Measurements from ENCODE around the gene ATAT1. TPM values are rescaled to one million over a fixed set of nuclear protein-coding genes. Genes with fewer than 3 reads are reported as not detected.
A peak's percentile ranks its signal among the peaks of the same experiment; 100 is the strongest.

ATAT1 gene
- total and polyA plus RNA-seq, 10 donors: 2.4 to 9.7 (median 7.3) TPM

GRCh38 chr6:30687659-30688431 is 61.2 kb downstream of the ATAT1 start:
- H3K27me3 ChIP-seq (replicated peaks in 1 of 7): no peaks in the 10 kb centered on the region
- DNase-seq: peak; percentile 82
- 11 to 21% (median 19%) methylated on average over 21 to 22 of the region's 22 CpGs for WGBS, 5 donors
- H3K4me3 ChIP-seq: peak overlapping the region; percentile 90 to 99 (median 96)
- no peaks in the 10 kb centered on the region for H3K9me3 ChIP-seq
- H3K27ac ChIP-seq: peak overlapping the region; percentile 93 to 100 (median 98)
- H3K36me3 ChIP-seq: peaks cover 0 to 7% (median 0%) of the 10 kb centered on the region in 6 donors
- intact Hi-C loops (cut with DNase I; ENCODE audit: low total_unique reads): no loop called here
- TF ChIP-seq, protein P1, sequence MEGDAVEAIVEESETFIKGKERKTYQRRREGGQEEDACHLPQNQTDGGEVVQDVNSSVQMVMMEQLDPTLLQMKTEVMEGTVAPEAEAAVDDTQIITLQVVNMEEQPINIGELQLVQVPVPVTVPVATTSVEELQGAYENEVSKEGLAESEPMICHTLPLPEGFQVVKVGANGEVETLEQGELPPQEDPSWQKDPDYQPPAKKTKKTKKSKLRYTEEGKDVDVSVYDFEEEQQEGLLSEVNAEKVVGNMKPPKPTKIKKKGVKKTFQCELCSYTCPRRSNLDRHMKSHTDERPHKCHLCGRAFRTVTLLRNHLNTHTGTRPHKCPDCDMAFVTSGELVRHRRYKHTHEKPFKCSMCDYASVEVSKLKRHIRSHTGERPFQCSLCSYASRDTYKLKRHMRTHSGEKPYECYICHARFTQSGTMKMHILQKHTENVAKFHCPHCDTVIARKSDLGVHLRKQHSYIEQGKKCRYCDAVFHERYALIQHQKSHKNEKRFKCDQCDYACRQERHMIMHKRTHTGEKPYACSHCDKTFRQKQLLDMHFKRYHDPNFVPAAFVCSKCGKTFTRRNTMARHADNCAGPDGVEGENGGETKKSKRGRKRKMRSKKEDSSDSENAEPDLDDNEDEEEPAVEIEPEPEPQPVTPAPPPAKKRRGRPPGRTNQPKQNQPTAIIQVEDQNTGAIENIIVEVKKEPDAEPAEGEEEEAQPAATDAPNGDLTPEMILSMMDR (IDR thresholded peaks at IDR 0.05 in 8 of 11, conservative IDR thresholded peaks at IDR 0.05 in 3 of 11): peak in 2 of 11 experiments; percentile 5 to 20
- TF ChIP-seq POLR2A (IDR thresholded peaks at IDR 0.05): no peak
- H3K4me1 ChIP-seq: peaks cover 34 to 74% (median 50%) of the 10 kb centered on the region in 6 donors

- H3K27ac ChIP-seq: peak overlapping the region; percentile 93 to 100 (median 98)
- peaks cover 0 to 7% (median 0%) of the 10 kb centered on the region in 6 donors for H3K36me3 ChIP-seq
- no peaks in the 10 kb centered on the region for H3K9me3 ChIP-seq
- 45 to 74% (median 69%) methylated on average over 9 of the region's 9 CpGs for WGBS, 5 donors
- DNase-seq: peak; percentile 88
- TF ChIP-seq, protein P1 (IDR thresholded peaks at IDR 0.05 in 8 of 11, conservative IDR thresholded peaks at IDR 0.05 in 3 of 11): no peak
- peak in 1 of 3 donors; percentile 67 for TF ChIP-seq POLR2AphosphoS5 (IDR thresholded peaks at IDR 0.05)
- H3K4me1 ChIP-seq: peaks cover 34 to 66% (median 48%) of the 10 kb centered on the region in 6 donors
- intact Hi-C loops (cut with DNase I; ENCODE audit: low total_unique reads): no loop called here
- no peaks in the 10 kb centered on the region for H3K27me3 ChIP-seq (replicated peaks in 1 of 7)
- peak overlapping the region in 7 of 8 donors; percentile 90 to 99 (median 95) for H3K4me3 ChIP-seq
Observed at GRCh38 chr6:30688569-30688968, 61.9 kb downstream of the ATAT1 start.

- DNase-seq: peak; percentile 77
- peak overlapping the region in 4 of 8 donors; percentile 72 to 98 (median 95) for H3K4me3 ChIP-seq
- 80 to 86% (median 83%) methylated on average over 10 to 11 of the region's 11 CpGs for WGBS, 5 donors
Observed at GRCh38 chr6:30689022-30689865, 62.6 kb downstream of the ATAT1 start.

More at GRCh38 chr6:30689022-30689865, 62.6 kb downstream of the ATAT1 start:
- intact Hi-C loops (cut with DNase I; ENCODE audit: low total_unique reads): no loop called here
- no peak for TF ChIP-seq POLR2AphosphoS5 (IDR thresholded peaks at IDR 0.05)
- TF ChIP-seq POLR2A (IDR thresholded peaks at IDR 0.05): no peak
- TF ChIP-seq, protein P1 (IDR thresholded peaks at IDR 0.05 in 8 of 11, conservative IDR thresholded peaks at IDR 0.05 in 3 of 11): no peak
- H3K27me3 ChIP-seq (replicated peaks in 1 of 7): no peaks in the 10 kb centered on the region
- peaks cover 0 to 7% (median 0%) of the 10 kb centered on the region in 6 donors for H3K36me3 ChIP-seq
- H3K4me1 ChIP-seq: peaks cover 34 to 62% (median 48%) of the 10 kb centered on the region in 6 donors
- no peaks in the 10 kb centered on the region for H3K9me3 ChIP-seq
- H3K27ac ChIP-seq: peak overlapping the region; percentile 93 to 100 (median 98)

Data from spleen (tissue), 11 donors.